ENCODE results near the gene SLPI.

SLPI gene, protein sequence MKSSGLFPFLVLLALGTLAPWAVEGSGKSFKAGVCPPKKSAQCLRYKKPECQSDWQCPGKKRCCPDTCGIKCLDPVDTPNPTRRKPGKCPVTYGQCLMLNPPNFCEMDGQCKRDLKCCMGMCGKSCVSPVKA

DNA sequence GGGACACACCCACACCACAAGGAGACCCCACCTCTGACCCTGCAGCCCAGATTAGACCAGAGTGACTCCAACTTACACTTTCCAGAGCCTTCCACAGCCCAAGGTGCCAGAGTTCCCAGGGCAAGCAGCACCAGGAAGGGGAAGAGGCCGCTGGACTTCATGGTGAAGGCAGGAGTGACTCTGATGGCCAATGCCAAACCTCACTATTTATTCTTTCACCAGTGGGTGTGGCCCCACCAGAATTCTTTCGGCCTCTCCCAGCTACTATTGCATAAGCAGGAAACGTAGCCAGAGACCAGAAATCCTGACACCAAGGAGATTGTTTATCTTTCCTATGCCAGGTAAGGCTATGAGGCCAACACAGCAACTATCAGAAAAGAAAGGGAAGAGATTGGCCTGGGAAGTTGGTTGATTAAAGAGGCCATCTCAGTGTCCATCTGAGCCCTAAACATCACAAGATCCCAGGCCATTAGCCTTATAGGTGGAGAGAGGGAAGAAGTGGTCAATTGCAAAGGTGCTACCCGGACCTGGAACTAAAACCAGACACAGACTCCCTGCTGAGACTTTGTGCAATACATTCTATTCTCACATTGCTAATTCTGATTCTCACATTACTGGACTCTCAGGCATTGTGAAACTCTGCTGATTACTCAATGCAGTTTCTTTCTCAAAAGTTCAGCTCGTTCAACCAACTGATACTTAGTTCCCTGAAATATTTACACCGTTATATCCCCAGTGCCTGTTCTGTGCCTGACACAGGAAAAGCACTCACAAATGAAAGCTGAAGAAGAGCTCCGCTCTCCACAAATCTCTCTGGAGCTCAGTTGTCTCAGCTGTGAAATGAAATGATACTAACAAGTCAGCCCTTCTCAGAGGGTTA lies at the start of gene SLPI:
Gene SLPI (minus strand): TSS at position 182 of the 880 bp plus-strand sequence. CDS start 21 bp downstream, at position 161.
- DNase-seq: no peak

DNA sequence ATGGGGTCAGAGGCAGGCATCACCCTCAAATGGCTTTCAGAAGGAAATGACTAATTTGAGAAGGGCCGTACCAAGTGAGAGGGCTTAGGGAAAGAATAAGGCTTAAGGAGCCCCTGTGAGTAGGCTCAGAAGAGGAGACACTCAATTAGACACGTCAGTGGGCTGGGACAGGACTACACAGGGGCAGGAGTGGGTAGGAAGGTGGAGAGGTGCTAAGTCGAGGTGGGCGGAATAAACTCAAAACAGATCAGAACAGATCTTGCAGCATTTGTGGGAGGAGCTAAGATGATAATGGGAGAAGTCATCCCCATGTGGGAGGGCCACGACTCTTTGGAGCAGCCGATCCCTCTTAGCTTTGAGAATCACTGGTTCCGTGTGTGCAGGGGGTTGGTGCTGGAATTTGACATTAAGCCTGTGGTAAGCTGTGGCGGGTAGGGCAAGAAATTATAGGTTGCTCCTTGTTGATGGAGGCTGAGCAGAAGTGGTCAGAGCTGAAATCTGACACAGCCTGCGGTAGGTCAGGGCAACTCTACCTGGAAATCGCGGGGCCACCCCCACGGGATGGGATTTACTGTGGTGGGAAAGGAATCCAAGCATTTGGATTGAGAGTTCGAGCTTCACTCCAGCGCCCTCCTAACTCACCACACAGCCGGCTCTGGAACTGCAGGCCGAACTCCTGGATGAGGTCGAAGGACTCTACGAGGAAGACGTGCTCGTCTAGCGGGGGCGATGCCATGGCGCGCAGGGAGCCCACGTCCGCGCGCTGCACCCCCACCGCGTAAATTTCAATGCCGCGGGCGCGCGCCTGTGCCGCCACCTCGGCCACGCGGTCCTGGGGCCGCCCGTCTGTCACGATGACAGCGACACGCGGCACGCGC lies 49.5 kb upstream of the SLPI start:
- DNase-seq: no peak

DNA sequence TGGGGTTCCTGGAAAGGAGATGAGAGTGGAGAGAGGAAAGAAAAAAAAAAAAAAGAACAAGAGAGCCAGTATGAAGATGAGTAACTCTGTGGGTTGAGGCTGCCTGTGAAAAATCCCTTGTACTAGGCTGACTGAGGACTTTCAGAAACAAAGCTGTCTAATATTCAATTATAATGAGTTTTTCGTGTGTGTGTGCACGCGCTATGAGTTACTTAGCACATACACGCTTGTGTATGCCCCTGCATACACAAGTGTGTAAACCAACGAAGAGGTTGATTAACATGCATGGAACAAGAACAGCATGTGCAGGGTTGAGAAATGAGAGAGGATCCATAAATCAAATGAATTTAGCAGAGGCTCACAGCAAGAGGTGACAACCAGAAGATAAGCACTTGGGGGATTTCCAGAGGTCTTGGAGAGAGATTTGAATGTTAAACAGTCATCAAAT lies 47.5 kb upstream of the SLPI start:
- DNase-seq: no peak

DNA sequence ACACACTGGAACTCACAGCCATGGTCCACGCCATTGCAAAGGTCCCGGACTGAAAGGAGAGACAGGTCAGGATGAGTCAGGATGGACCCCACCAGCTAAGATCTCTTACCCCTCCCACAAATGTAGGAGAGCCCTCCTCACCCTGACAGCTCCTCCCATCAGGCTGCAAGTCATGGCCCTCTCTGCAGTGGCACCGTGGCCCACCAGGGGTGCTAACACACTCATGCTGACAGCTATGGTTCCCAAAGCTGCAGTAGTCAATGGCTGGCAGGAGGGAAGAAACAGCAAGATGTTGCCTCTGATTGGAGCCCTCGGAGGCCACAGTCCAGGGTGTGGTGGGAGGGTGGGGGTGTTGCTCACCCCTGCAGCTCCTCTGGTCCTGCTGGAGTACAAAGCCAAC lies 46.6 kb upstream of the SLPI start:
- no peak for DNase-seq

DNA sequence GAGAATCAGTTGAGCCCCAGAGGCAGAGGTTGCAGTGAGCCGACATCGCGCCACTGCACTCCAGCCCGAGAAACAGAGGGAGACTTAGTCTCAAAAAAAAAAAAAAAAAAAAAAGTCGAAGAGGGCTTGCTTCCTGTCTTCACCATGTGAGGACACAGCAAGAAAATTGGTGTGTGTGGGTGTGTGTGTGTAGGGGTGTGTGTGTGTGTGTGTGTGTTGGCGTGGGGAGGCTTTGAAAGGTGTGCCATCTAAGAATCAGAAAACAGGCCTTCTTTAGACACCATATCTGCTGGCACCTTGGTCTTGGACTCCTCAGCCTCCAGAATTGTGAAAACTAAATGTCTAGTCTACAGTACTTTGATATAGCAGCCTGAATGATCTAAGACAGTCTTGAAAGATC lies 45.4 kb upstream of the SLPI start:
- DNase-seq: no peak

DNA sequence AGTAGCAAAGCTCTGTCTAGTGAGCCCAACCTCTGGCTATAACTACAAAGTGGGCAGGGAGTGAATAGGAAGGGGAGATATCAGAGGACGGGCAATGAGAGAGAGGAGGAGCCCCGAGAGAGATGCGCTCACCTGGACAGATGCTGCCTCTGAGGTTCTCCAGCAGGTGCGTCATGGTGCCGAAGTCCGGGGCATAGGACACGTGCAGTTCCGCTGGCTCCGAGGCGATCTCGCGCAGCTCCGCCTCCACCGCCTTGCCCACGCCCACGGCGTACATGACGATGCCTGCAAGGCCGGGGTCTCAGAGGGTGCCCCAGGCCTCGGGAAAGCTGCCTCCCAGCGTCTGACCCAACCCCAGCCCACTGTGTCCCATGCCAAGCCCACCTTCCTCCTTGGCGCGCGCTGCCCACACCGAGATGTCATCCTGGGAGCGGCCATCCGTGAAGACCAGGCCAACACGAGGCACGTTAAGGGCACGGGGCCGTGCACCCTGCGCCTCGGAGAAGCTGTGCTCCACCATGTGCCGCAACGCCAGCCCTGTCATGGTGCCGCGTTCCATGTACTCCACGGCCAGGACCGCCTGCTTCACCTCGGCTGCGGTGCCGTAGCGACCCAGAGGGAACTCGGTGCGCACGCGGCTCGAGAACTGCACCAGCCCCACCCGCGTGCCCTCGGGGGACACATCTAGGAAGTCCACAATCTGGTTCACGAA lies 43.6 kb upstream of the SLPI start:
- DNase-seq: no peak

DNA sequence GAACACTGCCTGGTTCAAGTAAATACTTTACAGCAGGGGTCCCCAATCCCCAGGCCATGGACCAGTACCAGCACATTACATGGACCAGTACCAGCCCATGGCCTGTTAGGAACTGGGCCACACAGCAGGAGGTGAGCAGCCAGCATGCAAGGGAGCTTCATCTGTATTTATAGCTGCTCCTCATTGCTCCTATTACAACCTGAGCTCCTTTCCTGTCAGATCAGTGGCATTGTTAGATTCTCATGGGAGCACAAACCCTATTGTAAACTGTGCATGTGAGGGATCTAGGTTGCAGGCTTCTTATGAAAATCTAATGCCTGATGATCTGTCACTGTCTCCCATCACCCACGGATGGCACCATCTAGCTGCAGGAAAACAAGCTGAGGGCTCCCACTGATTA lies 40.3 kb upstream of the SLPI start:
- no peak for DNase-seq

DNA sequence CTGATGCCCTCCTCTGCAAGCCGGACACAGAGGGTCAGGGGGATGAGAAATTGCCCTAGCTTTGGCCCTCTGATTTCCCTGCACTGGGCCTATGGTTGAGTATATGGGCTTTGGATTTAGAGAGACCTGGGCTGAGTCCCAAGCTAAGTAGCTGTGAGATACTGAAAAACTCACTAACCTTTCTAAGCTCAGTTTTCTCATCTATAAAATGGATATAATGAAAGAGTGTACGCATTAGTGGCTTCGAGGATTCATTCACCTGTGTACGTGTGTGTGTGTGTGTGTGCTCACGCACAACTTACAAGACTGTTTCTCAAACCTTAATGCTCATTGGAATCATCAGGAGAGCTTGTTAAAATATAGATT lies 39.6 kb upstream of the SLPI start:
- no peak for DNase-seq

DNA sequence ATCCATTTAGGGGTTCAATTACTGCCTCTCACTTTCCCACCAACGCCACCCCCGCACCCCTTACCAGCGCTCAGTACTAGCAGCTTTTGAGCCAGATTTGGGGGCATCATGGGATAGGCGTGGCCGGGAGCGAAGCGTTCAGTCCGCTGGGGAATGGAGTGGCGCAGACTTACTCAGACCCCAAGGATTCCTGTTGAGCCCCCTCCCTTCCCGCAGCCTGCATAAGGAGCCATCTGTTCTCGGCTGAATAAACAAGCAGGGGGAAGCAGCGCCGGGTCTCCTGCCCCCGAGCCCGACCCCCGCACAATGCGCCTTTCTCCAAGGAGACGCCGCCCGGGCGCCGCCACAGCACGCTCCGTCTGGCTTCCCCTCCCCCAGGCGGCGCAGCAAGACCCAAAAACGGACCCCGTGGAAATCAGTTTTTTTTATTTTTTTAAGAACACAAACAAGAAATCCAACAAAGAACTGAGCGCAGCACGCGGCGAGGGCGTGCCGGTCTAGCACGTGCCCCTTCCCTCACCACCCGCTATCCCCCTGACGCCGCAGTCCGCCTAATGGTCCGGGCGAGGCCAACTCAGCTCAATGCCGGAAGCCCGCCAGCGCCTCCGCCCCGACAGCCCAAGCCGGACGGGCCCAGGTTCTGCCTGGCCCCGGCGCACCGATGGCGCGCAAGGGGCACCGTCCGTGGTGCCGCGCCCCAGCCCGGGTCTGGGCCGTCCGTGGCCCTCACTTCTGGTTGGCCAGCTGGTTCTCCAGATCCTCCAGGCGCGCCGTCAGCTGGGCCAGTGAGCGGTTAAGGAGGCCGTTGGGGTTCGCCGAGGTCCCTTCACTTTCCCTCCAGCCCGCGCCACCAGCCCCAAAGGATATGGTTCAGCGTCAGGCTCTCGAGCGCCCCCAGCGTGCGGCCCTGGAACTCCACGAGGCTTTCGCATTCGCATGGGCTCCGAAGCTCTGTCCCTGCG lies 39.0 kb upstream of the SLPI start:
- DNase-seq: peak; percentile 78

DNA sequence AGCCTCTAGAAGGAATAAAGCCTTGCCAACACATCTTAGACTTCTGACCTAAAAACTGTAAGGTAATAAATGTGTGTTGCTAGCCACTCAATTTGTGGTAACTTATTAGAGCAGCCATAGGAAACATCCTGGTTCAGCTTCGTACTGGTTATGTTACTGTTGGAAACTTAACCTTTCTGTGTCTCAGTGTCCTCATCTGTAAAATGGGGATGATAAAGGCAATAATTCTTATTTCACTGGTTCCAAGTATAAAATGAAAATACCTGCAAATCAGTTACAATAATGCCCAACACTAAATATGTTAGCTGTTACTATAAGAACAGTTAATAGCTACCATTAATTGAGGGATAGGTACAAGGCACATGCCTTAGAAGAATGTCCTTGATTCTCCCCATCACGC lies 38.0 kb upstream of the SLPI start:
- no peak for DNase-seq

DNA sequence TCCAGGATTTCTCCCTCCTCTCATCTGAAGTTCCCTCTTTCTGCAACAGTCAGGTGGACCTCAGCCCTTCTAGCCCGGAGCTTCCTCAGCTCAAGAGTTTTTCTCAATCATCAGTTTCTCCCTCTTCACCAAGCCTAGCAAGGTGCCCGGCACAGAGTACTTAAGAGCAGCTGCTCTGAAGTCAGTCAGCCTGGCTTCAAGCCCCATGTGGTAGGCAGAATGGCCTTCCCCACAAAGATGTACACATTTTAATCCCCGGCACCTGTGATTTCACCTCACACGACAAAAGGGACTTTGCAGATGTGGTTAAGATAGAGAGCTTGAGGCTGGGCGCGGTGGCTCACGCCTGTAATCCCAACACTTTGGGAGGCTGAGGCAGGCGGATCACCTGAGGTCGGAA lies 37.2 kb upstream of the SLPI start:
- DNase-seq: no peak

DNA sequence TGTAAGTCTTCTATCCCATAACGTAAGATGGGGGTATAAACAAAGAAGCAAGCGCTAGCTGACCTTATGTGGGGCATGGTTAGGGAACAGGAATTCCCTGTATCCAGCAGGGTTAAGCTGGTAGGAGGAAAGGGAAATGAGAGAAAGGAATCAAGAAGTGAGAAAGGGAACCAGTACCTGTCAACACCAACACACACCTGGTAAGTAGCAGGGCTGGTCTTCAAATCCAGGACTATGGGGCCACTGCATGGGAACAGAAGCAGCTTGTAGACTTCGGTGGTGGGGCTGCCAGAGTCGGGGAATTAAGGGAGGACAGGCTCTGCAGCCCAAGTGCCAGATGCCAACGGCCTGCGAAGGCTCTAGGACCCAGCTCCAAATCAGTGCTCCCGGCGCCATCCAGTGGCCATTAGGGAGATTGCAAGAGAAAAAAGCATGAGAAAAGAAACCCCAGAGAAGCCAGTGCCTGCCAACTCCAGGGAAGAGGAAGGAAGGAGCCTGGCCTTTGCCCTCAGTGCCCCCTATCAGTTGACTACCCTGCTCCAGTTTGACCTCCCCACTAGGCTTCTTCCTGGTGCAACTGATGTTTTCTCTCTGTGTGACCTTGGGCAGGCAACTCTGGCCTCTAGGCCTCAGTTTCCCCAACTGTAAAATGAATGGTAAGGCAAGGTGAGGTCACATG lies 36.5 kb upstream of the SLPI start:
- peak; percentile 63 for DNase-seq

DNA sequence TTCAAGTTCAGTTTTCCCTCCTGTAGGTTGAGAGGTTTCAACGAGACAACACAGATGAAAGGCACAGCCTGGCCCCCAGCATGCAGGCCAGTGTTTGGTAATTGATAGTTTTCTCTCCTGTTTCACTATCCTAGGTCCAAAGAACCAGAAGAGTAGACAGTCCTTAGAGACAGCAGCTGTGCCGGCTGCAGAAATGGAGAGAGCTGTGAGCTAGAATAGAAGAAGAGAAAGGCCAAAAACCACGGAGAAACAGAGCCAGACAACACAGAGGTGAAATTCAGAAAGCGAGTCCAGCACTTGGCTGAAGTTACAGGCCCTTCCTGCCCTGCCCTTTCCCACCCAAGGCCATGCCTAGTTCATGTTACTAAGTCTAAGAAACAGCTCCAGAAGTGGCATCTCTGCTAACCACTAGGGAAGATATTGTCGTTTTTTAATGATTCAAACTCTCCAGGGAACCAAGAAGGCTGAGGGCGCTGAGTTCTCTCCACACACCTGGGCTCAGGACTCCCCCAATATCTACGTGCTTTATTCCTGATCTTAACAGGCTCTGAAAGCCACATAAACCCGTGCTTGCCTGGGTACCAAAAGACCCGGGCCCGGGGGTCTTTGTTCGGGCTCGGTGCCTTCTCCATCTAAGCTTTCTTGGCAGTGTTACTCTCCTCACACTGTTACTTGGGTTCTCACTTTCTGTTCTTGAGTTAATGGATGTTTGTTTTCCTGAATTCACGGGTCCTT lies 35.7 kb upstream of the SLPI start:
- no peak for DNase-seq

DNA sequence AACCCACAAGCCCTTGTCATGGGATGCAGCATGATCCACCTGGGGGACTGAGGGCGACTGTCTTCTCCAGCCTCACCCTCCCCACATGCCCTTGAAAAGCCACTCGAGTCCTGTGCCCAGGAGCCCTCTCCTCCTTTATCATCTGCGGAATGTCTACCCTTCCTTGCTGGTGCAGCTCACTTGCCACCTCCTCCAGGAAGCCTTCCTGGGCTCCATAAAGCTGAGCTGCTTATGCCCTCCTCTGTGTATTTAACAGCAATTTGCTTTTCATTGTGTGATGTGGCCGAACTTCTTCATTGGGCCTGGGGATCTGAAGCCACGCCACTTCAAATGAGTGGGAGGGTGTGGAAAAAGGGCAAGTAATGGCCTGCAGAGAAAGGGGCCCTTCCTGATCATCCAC lies 34.5 kb upstream of the SLPI start:
- DNase-seq: no peak

DNA sequence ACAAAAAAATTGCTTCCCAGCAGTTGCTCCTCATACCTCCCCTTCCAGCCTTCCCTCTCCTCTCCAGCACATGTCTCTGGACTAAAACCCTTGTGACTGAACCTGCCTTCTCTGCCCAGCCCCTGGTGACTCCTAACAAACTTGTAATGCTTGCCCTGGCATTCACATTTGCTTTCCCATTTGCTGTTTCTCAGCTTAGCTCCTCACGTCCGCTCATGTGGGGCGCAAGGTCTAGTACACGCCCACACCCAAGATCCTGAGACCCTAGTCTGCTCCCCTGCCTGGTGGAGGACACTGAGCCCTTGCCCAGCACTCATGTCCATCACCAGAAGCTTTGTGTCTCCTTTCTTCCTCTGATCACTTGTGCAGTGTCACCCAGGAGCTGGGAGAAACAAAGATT lies 34.0 kb upstream of the SLPI start:
- no peak for DNase-seq

DNA sequence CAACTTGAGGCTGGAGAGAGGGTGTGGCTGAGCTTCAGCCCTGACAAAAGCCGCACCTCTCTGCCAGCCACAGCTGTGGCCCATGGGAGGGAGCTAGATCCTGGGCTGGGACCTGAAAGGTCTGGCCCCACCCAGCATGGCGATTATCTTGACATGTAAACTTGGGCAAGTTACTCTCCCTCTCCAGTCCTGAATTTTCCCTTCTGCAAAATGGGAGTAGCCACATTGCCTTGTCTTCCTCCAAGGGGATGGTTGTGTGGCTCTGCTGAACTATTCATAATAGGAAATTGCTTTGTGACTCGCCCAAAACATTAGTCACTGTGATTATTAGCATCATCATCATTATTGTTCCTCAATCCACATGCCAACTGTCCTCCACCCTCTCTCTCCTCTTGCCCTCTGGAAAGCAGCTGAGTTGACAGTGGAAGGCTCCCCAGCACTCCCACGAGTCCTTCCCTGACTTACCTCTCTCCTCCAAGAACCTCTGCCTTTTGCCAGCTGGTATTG lies 29.2 kb upstream of the SLPI start:
- no peak for DNase-seq

DNA sequence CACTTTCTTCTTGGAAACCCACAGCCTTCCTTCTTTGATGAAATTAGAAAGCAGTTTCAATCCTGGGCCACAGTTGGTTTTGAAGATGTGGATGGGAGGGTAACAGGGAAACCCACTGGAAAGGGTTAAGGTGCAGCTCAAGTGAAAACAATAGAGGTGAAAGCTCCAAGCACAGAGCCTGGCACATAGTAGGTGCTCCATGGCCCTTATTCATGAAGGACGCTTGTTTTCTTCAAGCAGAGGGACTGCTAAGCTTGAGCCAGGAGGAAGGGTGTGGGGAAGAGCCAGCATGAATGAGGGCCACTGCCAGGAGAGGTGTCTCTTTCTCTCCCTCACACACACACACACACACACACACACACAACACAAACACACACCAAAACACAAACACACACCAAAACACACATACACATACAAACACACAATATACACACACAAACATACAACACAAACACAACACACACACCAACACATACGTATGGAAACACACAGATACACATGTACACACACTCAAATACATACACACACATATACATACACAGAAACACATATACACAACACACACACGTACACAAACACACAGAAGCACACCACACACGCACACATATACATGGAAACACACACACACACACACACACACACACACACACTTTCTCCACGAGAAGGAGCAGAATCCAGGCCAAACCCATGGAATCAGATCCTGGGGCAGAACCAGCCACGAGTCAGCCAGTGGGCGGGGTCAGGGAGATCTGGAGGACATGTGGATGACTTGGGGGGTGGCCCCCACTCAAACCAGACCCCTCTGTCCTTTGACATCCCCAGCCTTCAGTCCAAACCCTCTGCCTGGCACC lies 28.6 kb upstream of the SLPI start:
- no peak for DNase-seq

DNA sequence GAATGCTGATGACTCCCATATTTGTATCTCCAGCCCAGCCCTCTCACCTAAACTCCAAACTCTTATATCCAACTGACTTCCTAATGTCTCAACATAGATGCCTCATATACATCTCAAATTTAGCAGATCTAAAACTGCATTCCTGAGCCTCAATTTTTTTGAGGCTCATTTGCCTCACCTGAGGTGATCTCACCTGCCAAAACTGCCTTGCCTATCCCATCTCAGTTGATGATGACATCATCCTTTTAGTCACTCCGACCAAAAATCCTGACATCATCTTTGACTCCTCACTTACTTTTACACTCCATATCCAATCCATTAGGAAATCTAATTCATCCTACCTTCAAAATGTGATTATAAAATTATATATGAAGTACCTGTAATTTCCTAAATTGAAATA lies 25.6 kb upstream of the SLPI start:
- no peak for DNase-seq

DNA sequence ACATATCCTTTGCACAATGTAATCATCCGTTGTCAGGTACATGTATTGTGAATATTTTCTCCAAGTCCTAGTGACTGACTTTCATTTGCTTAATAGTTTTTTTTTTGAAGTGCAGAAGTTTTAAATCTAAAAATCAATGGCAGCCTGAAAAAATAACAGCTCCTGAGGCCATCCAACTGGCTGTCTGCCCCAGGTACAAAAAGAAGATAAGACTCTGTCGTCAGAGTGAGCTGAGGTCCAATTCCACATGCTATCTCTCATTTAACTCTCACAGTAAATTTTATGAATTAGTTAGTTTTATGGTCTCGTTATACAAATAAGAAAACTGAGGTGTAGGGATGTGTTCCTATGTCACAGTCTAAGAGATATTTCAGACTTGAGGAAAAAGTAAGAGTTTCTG lies 21.0 kb upstream of the SLPI start:
- DNase-seq: no peak

All from activated CD4-positive, alpha-beta T cell treated with anti-CD3 and anti-CD28 coated beads, Interleukin-2, amount 50 U/mL, for 1 hour (primary cell).